K562 (cell line): ENCODE results near the gene IKZF3. TPM values are rescaled to one million over a fixed set of nuclear protein-coding genes. Genes with fewer than 3 reads are reported as not detected.
A peak's percentile ranks its signal among the peaks of the same experiment; 100 is the strongest.

Experiments
- ATAC-seq: fragments of 200-7000 bp; cut with Tn5 transposase; 3 replicates; pipeline ENCODE4 v1.9.1; 2020; ENCODE audit warnings: moderate library complexity
- BruUV-seq: library from RNA; stranded (reverse); fragments of 400-500 nt; replicated peaks from 2 replicates; lab custom pipeline; 2021; lab: Mats Ljungman, UMichigan
- CTCF ChIA-PET: fragments of 300-600 bp; formaldehyde crosslinking; extraction: SDS; loops from one replicate; lab custom pipeline; 2021; ENCODE audit warnings: low intra/inter-chr PET ratio; lab: Yijun Ruan, JAX
- POLR2A ChIA-PET: fragments of 300-600, 350-650 bp; sonication (Branson Sonifier 250); formaldehyde crosslinking; extraction: SDS; loops from one replicate; lab custom pipeline; 2021; ENCODE audit warnings: antibody characterized with exemption, inconsistent platforms; lab: Yijun Ruan, JAX
- DNase-seq, 4 experiments: peaks; one replicate each; pipeline versions ENCODE4 v3.0.0 to v3.0.0-alpha.2; 2011 to 2018; ENCODE audit warnings: low spot score in 3 of 4, mixed read lengths in 3 of 4; ENCODE audit errors: extremely low read depth in 1 of 4
- FAIRE-seq: peaks from 2 replicates; lab custom pipeline; 2011; peaks lifted over from hg19 to GRCh38; lab: Jason Lieb, UNC
- H2AFZ ChIP-seq: 2 replicates; pipeline ENCODE4 v1.6.0; 2011; ENCODE audit warnings: low read depth, low read length, control low read depth, inconsistent platforms
- H3K27ac ChIP-seq: fragments of 200-600 bp; 3 replicates; pipeline ENCODE4 v1.8.0; 2011; ENCODE audit warnings: low read depth, mild to moderate bottlenecking, control low read depth, inconsistent platforms, low read length, moderate library complexity, mixed read lengths; ENCODE audit errors: extremely low read depth
- H3K27me3 ChIP-seq, 2 experiments: fragments of 300-600 bp in 1 of 2; 2 replicates in 1 of 2; 3 replicates in 1 of 2; pipeline versions ENCODE4 v1.6.0 to v1.8.0; 2011; ENCODE audit warnings: inconsistent platforms in 2 of 2, low read length in 2 of 2, mild to moderate bottlenecking in 1 of 2, mixed read lengths in 1 of 2, moderate library complexity in 1 of 2; ENCODE audit not compliant: control insufficient read depth in 2 of 2, insufficient read depth in 2 of 2
- H3K36me3 ChIP-seq: fragments of 300-600 bp; 3 replicates; pipeline ENCODE4 v1.8.0; 2011; ENCODE audit warnings: mild to moderate bottlenecking, low read length, inconsistent platforms; ENCODE audit not compliant: control insufficient read depth, insufficient read depth
- H3K4me1 ChIP-seq, 2 experiments: fragments of 200-600 bp in 1 of 2; replicated peaks in 1 of 2; 2 replicates in 1 of 2; 3 replicates in 1 of 2; pipeline versions ENCODE4 v1.5.1 to v1.8.0; 2011; ENCODE audit warnings: inconsistent platforms in 2 of 2, low read length in 2 of 2, mild to moderate bottlenecking in 1 of 2, mixed read lengths in 1 of 2, moderate library complexity in 1 of 2; ENCODE audit not compliant: control insufficient read depth in 2 of 2, insufficient read depth in 2 of 2
- H3K4me2 ChIP-seq: 2 replicates; pipeline ENCODE4 v1.6.1; 2011; ENCODE audit warnings: low read length, control low read depth, inconsistent platforms, mixed read lengths; ENCODE audit not compliant: insufficient read depth
- H3K4me3 ChIP-seq: fragments of 200-600 bp; sonication (generic), shearing (Covaris generic); 2 replicates; pipeline ENCODE4 v1.5.1; 2016; ENCODE audit warnings: control low read depth, inconsistent platforms
- H3K79me2 ChIP-seq: fragments of 200-600 bp; 3 replicates; pipeline ENCODE4 v1.8.0; 2011; ENCODE audit warnings: low read length, inconsistent platforms; ENCODE audit not compliant: control insufficient read depth, insufficient read depth
- H3K9ac ChIP-seq, 2 experiments: 2 replicates each; pipeline versions ENCODE4 v1.6.0 to v1.6.1; 2011; ENCODE audit warnings: low read depth in 2 of 2, low read length in 2 of 2, control low read depth in 1 of 2, inconsistent platforms in 1 of 2, mild to moderate bottlenecking in 1 of 2, mixed read lengths in 1 of 2; ENCODE audit not compliant: insufficient read depth in 1 of 2
- H3K9me1 ChIP-seq: one replicate; pipeline ENCODE4 v1.6.0; 2011; ENCODE audit warnings: inconsistent platforms, mild to moderate bottlenecking, low read length, moderate library complexity; ENCODE audit not compliant: control insufficient read depth, insufficient read depth
- H3K9me3 ChIP-seq: replicated peaks from 2 replicates; pipeline ENCODE4 v1.5.1; 2011; ENCODE audit warnings: low read depth, low read length, inconsistent platforms; ENCODE audit not compliant: control insufficient read depth, insufficient read depth
- H4K20me1 ChIP-seq: replicated peaks from 2 replicates; pipeline ENCODE4 v1.6.1; 2011; ENCODE audit warnings: low read length, inconsistent platforms, mixed read lengths; ENCODE audit not compliant: control insufficient read depth, insufficient read depth
- RBM34 ChIP-seq: fragments of 200-400 bp; formaldehyde crosslinking; IDR thresholded peaks from 2 replicates; pipeline ENCODE4 v1.6.1; 2018; ENCODE audit warnings: low read length, borderline replicate concordance; ENCODE audit not compliant: insufficient read depth
- ZNF316 ChIP-seq: fragments of 450-650 bp; IDR thresholded peaks from 2 replicates; pipeline ENCODE4 v1.6.1; 2016
- WGBS: fragments of 100-300 bp; shearing (Covaris generic); methylation state at CpG from one replicate; pipeline ENCODE4 v1.1.6; 2016; ENCODE audit warnings: low coverage, mixed read lengths; ENCODE audit not compliant: insufficient coverage; ENCODE audit errors: missing lambda C conversion rate; 5-methylcytosine and 5-hydroxymethylcytosine counted together
- in situ Hi-C: fragments of 300-500 bp; cut with MboI; formaldehyde crosslinking; loops from 4 replicates; pipeline ENCODE4 v1.15.0; 2018; ENCODE audit warnings: inconsistent platforms, mixed read lengths
- intact Hi-C: fragments of 100-400 bp; cut with micrococcal nuclease; formaldehyde crosslinking; loops from 2 replicates; pipeline ENCODE4 v1.14.2; 2022
- polyA plus RNA-seq, 8 experiments: library from polyadenylated mRNA; depleted of rRNA in 4 of 8; stranded (reverse) in 5 of 8; unstranded in 3 of 8; fragments of >200 nt; fragmentation: Nextera tagmentation in 2 of 8; fragmentation: Illumina TruSeq in 1 of 8; extraction: Ambion mirVana in 2 of 8; extraction: Trizol in 1 of 8; gene quantifications; 2 replicates each; pipeline versions ENCODE4 v1.2.1 to v1.2.3, GENCODE V29; 2011 to 2014; ENCODE audit warnings: inconsistent platforms in 1 of 8, missing spikeins in 1 of 8
- total RNA-seq, 7 experiments: library from RNA; depleted of rRNA in 6 of 7; stranded (reverse); fragments of >200 nt in 6 of 7; fragmentation: Illumina TruSeq in 2 of 7; extraction: Trizol in 2 of 7; gene quantifications; 2 replicates each; pipeline versions ENCODE4 v1.2.1 to v1.2.3, GENCODE V29; 2011 to 2021; ENCODE audit warnings: low replicate concordance in 1 of 7

IKZF3 gene
- total and polyA plus RNA-seq, 9 of the 15 experiments (the other 6 are each of a cell fraction or from before 2014, with no cell fraction given): 0.06 to 1.6 (median 0.62) TPM

DNA sequence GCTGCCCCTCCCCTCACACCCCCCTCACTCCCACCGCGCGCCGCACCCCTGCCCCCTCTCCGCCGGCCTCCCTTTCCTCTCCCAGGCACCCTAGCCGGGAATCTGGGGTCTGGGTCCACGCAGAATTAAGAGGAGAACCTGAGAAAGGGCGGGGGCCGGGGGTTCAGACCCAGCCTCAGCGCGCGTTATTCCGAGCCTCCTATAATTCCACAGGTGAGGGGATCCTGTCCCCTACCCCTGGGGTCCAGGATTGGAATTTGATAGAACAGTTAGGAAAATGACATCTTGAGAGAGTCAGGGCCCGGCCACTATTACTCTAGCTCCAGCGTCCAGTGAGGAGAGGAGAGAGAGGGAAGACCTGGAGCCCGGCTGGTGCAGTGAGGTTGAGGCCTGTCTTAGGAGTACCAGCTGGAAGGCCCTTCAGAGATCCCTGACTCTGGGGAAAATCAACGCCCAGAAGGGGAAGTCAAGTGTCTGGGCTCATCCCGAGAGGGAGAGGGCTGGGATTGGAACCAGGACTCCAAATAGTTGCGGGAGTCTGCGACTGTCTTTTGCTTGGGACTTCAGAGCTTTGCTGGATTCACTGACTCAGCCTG lies 109.1 kb downstream of the IKZF3 start:
- no TSS peak for BruUV-seq
- in situ Hi-C loops: loop anchor here (5.0 kb wide), 1 partner anchor 133 kb away; no protein-coding TSS in a partner anchor

More for the DNA sequence above, 109.1 kb downstream of the IKZF3 start:
- Histone ChIP-seq H3K79me2 (no peaks in the 10 kb centered on the region), H3K9me3 (no peaks in the 10 kb centered on the region), H3K4me3 (peak overlapping the region; percentile 53), H4K20me1 (no peaks in the 10 kb centered on the region), H3K4me1 (peaks cover 9 to 42% of the 10 kb centered on the region in 2 experiments; a peak in 4 of 5 replicates), H3K27me3 (peaks cover 6 to 7% of the 10 kb centered on the region in 2 experiments; a peak in 2 of 5 replicates), H3K4me2 (peak overlapping the region; percentile 49; the same call in 1 of the 2 replicates), H3K36me3 (no peaks in the 10 kb centered on the region), H3K9ac (peak overlapping the region; percentile 67 to 98; a peak in 3 of 4 replicates), H3K9me1 (no peaks in the 10 kb centered on the region), H3K27ac (peak overlapping the region; percentile 64; the same call in 1 of the 3 replicates), H2AFZ (peak overlapping the region; percentile 85)
- DNase-seq (no peak), ATAC-seq (no peak), FAIRE-seq (peak; percentile 58)
- 67% methylated on average over 9 of the region's 21 CpGs for WGBS
- ChIA-PET POLR2A (interaction anchor here (0.8 to 1.3 kb wide), 2 partner anchors 10 to 11 kb away, joined by 3 to 6 read pairs; no protein-coding TSS in a partner anchor), CTCF (interaction anchor here (0.9 to 6.1 kb wide), 5 partner anchors 25 to 207 kb away, joined by 3 to 118 read pairs (median 9); partner anchors contain the start of gene MIEN1)
- TF ChIP-seq RBM34: no peak
- peak; percentile 27; the same call in 1 of the 2 replicates for TF ChIP-seq ZNF316
- intact Hi-C loops: loop anchor here (1.0 to 5.0 kb wide), 2 partner anchors 83 to 133 kb away; no protein-coding TSS in a partner anchor
